ENCODE results near the gene GSC2.

GSC2 gene

GRCh38 chr22:19133561-19133960 is 16.5 kb downstream of the GSC2 start:
- DNase-seq (ENCODE audit: low spot score), result no peak

DNA sequence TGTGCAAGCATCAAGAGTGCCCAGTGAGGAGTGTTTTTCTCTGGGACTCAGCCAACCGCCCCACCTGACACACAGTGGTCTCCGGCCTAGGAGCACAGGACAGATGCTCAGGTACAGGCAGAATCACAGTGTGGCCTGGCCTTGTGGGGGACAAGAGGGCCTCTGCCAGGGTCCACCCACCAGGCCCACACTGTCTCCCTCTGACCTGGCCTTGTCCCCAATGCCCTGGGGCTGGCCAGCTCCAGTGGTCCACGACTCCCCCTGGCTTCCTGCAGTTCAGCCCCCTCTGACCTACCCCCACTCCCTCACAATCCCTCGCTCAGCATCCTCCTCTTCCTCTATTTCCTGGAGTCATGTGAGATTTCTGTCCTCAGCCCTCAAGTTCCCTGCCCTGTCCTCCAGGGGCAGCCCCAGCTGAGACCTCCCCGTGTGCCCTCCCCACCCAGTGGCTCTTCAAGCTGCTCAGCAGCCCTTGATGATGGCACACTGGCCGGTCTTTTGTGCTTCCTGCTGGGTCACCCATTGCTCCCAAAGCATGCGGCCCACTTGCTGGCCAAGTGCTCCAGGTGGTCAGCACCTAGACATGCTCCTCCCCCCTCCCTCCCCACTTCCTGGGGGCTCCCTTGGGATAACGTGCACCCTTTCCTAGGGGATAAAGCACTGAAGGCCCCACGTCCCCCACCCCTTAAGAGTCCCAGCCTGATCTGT is 17.2 kb downstream of the GSC2 start:
- DNase-seq (ENCODE audit: low spot score), result no peak

- no peak for DNase-seq (ENCODE audit: low spot score)
Observed at GRCh38 chr22:19132153-19132552, 17.9 kb downstream of the GSC2 start.

- DNase-seq (ENCODE audit: low spot score), result no peak
Observed at GRCh38 chr22:19131685-19132015, 18.4 kb downstream of the GSC2 start.

DNA sequence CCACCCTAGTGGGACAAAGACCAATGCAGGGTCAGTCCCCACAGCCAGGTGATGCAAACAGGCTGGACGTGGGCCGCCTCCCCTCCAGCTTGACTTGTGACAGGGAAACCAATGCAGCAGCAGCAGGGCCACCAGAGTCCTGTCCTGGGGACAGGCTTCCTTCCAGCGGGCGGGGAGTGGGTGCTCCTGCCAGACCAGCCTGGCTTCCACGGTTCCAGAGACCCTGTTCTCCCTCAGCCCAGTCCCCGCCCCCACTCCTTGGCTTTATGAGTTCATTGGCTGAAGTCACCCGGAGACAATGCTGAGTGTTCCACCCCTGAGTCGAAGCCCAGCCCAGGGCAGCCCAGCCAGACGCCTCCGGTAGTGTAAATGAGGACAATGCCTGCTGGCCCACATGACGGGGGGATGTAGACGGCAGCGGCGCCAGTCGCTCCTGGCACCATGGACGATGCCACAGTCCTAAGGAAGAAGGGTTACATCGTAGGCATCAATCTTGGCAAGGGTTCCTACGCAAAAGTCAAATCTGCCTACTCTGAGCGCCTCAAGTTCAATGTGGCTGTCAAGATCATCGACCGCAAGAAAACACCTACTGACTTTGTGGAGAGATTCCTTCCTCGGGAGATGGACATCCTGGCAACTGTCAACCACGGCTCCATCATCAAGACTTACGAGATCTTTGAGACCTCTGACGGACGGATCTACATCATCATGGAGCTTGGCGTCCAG is 19.0 kb downstream of the GSC2 start, which contains the start of gene TSSK2:
TSS of gene TSSK2 (plus strand) at position 350 of the 726 bp plus-strand sequence. CDS start at position 442, 92 bp downstream.
- DNase-seq (ENCODE audit: low spot score), result no peak

GRCh38 chr22:19129871-19130270 is 20.2 kb downstream of the GSC2 start:
- no peak for DNase-seq (ENCODE audit: low spot score)

- DNase-seq (ENCODE audit: low spot score), result no peak
Observed at GRCh38 chr22:19128946-19129727, 21.0 kb downstream of the GSC2 start.

DNA sequence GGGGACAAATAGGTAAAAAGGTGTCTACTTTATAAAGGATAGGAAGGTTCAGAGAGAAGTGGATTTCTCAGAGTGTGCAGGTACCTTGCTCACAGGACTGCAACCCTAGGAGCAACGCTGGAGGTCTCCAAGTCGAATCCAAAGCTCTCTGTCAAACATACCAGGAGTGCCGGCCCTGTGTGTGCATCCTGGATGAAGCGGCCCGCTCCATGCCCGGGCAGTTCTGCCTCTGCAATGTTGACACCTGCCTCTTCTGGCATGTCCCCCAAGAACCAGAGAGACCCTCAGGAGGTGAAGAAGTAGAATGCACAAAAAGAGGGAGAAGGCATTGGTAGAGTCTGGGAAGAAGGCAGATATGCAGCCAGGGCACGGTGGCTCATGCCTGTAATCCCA is 22.1 kb downstream of the GSC2 start:
- no peak for DNase-seq (ENCODE audit: low spot score)

DNA sequence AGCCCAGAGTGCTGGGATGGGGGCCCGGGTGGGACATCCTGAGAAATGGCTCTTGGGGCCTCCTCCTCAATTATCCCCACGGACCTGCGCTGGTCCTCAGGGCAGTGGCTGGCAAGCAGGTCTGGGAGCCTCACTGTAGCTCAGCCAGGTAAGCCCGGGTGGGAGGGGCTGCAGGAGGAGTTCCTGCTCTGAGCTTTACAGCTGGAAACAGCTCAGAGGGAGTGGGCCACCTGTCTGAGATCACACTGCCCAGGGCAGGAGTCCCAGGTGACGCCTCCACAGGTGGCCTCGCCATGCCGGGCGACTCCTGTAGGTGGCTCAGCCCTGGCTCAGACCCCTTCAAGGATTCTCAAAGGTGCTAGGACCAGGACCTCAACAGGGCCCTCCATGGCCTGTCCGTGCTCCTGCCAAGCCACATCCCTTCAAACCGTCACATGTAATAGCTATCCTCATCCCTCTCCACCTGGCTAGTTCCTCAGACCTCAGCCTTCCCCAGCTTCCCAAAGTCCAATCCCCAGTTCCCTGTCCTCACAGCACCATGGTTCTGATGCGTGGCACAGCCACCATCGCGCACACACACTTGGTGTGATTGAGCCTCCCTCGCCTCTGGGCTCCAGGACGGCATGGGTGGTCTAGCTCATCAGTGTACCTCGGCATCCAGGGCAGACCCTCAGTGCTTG is 22.6 kb downstream of the GSC2 start:
- DNase-seq (ENCODE audit: low spot score), result no peak

- DNase-seq (ENCODE audit: low spot score), result no peak
Observed at GRCh38 chr22:19126309-19127273, 23.5 kb downstream of the GSC2 start.

GRCh38 chr22:19125474-19126308 is 24.4 kb downstream of the GSC2 start:
- DNase-seq (ENCODE audit: low spot score), result no peak

DNA sequence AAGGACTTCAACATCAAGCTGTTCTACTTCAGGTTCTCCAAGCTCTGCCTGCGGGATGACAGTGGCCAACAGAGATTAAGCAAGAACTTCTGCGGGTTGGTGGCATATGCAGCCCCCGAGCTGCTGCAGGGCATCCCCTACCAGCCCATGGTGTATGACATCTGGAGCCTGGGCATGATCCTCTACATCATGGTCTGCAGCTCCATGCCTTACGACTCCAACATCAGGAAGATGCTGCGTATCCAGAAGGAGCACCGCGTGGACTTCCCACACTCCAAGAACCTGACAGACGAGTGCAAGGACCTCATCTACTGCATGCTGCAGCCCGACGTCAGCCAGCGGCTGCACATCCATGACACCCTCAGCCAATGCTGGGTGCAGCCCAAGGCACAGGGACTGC is 25.1 kb downstream of the GSC2 start:
- no peak for DNase-seq (ENCODE audit: low spot score)

GRCh38 chr22:19124377-19124776 is 25.7 kb downstream of the GSC2 start:
- DNase-seq (ENCODE audit: low spot score), result no peak

- DNase-seq (ENCODE audit: low spot score), result no peak
Observed at GRCh38 chr22:19123936-19124335, 26.2 kb downstream of the GSC2 start.

GRCh38 chr22:19122752-19123492 is 27.2 kb downstream of the GSC2 start:
- DNase-seq (ENCODE audit: low spot score), result no peak

DNA sequence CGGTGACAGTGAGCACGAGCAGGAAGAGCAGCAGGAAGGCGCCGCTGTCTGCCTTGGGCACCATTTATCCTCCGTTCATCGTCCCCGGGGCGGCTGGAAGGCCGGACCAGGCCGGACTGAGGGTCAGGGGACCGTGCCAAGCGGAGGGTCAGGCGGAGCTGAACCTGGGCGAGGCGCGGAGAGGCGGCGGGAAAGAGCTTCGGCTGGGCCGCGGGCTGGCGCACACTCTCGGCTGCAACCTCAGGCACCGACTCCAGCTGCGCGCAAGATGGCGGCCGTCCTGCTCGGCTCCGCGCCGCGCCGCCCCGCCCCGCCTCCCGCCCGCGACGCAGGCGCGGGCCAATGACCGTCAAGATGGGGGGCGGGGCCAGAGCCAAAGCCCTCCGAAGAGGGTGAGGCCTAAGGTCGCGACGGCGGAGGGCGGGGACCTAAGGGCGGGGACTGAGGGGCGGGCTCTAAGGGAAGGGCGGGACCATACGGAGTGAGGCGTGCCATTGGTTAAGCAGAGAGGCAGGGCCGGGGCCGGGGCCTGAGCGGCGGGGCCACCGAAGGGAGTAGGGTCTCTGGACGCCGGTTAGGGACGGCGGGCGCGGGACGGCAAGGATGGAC is 27.8 kb downstream of the GSC2 start, which contains the start of gene DGCR2:
TSS of gene DGCR2 (minus strand) at position 270 of the 609 bp plus-strand sequence. CDS start at position 64, 206 bp downstream.
- peak; percentile 98 for DNase-seq (ENCODE audit: low spot score)

DNA sequence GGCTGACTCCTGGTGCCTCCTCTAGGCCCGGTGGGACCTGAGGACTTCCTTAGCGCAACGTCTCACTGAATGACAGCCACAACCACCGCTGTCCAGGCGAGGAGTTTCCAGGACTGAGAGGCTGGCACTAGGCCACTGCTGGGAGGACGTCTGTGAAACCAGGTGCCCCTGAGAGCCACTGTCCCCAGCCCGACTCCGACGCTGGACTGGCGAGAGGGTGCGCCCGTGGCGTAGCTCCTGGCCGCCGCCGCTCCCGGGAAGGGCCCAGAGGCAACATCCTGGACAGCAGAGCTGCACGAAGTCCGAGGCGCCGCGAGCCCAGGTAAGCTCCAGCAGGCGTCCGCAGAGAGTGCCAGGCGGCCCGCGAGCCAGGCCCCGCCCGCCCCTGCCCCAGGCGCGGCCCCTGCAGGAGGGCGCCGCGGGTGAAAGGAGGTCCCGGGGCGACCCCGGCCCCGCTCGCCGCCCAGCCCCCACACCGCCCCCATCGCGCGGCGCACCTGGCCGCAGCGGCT is 28.4 kb downstream of the GSC2 start:
- DNase-seq (ENCODE audit: low spot score), result peak; percentile 28

DNA sequence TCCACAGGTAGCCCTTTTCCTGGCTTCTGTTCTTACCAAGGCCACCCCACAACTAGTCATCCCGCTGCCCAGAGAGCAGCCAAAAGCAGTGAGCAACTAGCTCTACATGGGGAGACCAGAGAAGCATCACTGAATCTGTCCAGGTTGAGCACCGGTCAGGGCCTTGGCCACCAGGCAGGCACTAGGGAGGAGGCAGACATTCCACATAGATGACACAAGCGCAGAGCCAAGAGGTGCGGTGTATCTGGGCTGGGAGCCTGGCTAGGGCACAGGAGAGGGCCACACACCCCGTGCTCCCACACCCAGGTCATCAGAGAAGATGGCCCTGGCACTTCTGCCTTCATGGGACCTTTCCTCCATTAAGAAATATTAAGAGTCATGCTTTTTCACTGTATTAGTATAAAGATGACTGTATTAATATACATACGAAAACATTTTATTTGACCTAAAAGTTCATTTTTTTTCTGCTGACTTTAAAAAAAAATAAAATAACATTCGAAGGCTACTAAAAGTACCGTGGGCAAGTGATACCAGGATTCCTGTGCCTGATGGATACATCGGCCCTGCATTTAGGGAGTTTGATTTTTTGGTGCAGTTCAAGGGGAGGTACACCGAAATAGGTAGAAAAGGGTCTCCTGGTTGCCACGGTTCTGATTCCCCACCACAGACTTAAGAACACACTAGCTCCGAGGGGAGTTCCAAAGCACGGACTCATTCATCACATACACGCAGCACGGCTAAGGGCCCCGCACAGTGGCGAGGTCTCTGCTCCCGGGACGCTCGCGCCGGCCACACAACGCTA is 29.1 kb downstream of the GSC2 start:
- DNase-seq (ENCODE audit: low spot score), result no peak

Measured in putamen (tissue), 1 donor.